HEK293 (cell line): ENCODE measurements around the gene LRRC23.

Experiments
- CTCF ChIA-PET: fragments of 350-600 bp; formaldehyde crosslinking; extraction: SDS; loops from one replicate; lab custom pipeline; 2021; ENCODE audit warnings: antibody characterized with exemption; lab: Yijun Ruan, JAX
- POLR2A ChIA-PET: fragments of 300-600 bp; formaldehyde crosslinking; extraction: SDS; loops from one replicate; lab custom pipeline; 2020; ENCODE audit warnings: antibody characterized with exemption, inconsistent platforms; lab: Yijun Ruan, JAX
- H3K27ac ChIP-seq: fragments of 200-500 bp; sonication (Bioruptor generic); 2 replicates; pipeline ENCODE4 v1.5.1; 2014; ENCODE audit warnings: low read depth, low read length, control low read depth, inconsistent platforms; ENCODE audit errors: extremely low read depth
- H3K36me3 ChIP-seq, 2 experiments: fragments of 200-500 bp in 1 of 2; sonication (Bioruptor generic) in 1 of 2; 1 replicate in 1 of 2; 2 replicates in 1 of 2; pipeline ENCODE4 v1.5.1; 2014 to 2017; ENCODE audit warnings: inconsistent platforms in 2 of 2, low read length in 2 of 2; ENCODE audit not compliant: control insufficient read depth in 2 of 2, insufficient read depth in 1 of 2
- H3K4me1 ChIP-seq: fragments of 200-500 bp; sonication (Bioruptor generic); 2 replicates; pipeline ENCODE4 v1.5.1; 2014; ENCODE audit warnings: mild to moderate bottlenecking, low read length, inconsistent platforms; ENCODE audit not compliant: control insufficient read depth, insufficient read depth
- H3K4me3 ChIP-seq: 2 replicates; pipeline ENCODE4 v1.5.1; 2011; ENCODE audit warnings: low read depth, mild to moderate bottlenecking, control low read depth, low read length, moderate library complexity
- H3K9me3 ChIP-seq: fragments of 200-500 bp; sonication (Bioruptor generic); 2 replicates; pipeline ENCODE4 v1.5.1; 2014; ENCODE audit warnings: low read depth, low read length, inconsistent platforms; ENCODE audit not compliant: control insufficient read depth, insufficient read depth
- GLIS1 ChIP-seq: fragments of 450-650 bp; formaldehyde crosslinking; IDR thresholded peaks from 2 replicates; pipeline ENCODE4 v1.5.1; 2016; ENCODE audit warnings: missing biosample characterization, missing genetic modification characterization
- KLF10 ChIP-seq: fragments of 450-650 bp; IDR thresholded peaks from 2 replicates; pipeline ENCODE4 v1.5.1; 2018; ENCODE audit warnings: missing biosample characterization, mild to moderate bottlenecking, missing genetic modification characterization
- PRDM1 ChIP-seq: fragments of 450-650 bp; formaldehyde crosslinking; IDR thresholded peaks from 2 replicates; pipeline ENCODE4; 2016; ENCODE audit warnings: missing biosample characterization, missing genetic modification characterization
- RBAK ChIP-seq: fragments of 450-650 bp; formaldehyde crosslinking; IDR thresholded peaks from 2 replicates; pipeline ENCODE4 v1.5.1; 2016; ENCODE audit warnings: missing biosample characterization, missing genetic modification characterization
- SP3 ChIP-seq: fragments of 450-650 bp; formaldehyde crosslinking; IDR thresholded peaks from 2 replicates; pipeline ENCODE4 v1.5.1; 2016; ENCODE audit warnings: missing biosample characterization, missing genetic modification characterization
- ZBTB17 ChIP-seq: fragments of 450-650 bp; formaldehyde crosslinking; IDR thresholded peaks from 2 replicates; pipeline ENCODE4 v1.5.1; 2016; ENCODE audit warnings: missing biosample characterization, missing genetic modification characterization
- ZBTB21 ChIP-seq: fragments of 450-650 bp; formaldehyde crosslinking; IDR thresholded peaks from 2 replicates; pipeline ENCODE4 v1.5.1; 2017; ENCODE audit warnings: missing biosample characterization, missing genetic modification characterization
- ZFHX2 ChIP-seq: fragments of 450-650 bp; formaldehyde crosslinking; conservative IDR thresholded peaks from 2 replicates; pipeline ENCODE4 v1.5.1; 2016; ENCODE audit warnings: missing biosample characterization, missing genetic modification characterization
- ZFP41 ChIP-seq: fragments of 450-650 bp; formaldehyde crosslinking; IDR thresholded peaks from 2 replicates; pipeline ENCODE4 v1.5.1; 2016; ENCODE audit warnings: missing biosample characterization, missing genetic modification characterization, borderline replicate concordance
- ZNF354C ChIP-seq: fragments of 450-650 bp; formaldehyde crosslinking; IDR thresholded peaks from 2 replicates; pipeline ENCODE4 v1.5.1; 2016; ENCODE audit warnings: missing biosample characterization, missing genetic modification characterization, low read depth, borderline replicate concordance
- ZNF510 ChIP-seq: fragments of 450-650 bp; formaldehyde crosslinking; IDR thresholded peaks from 2 replicates; pipeline ENCODE4 v1.5.1; 2018; ENCODE audit warnings: mild to moderate bottlenecking, missing genetic modification characterization, missing biosample characterization; ENCODE audit not compliant: insufficient replicate concordance
- ZNF558 ChIP-seq: fragments of 450-650 bp; formaldehyde crosslinking; IDR thresholded peaks from 2 replicates; pipeline ENCODE4 v1.5.1; 2016; ENCODE audit warnings: missing biosample characterization, missing genetic modification characterization
- ZNF560 ChIP-seq: fragments of 450-650 bp; formaldehyde crosslinking; IDR thresholded peaks from 2 replicates; pipeline ENCODE4 v1.5.1; 2017; ENCODE audit warnings: missing biosample characterization, missing genetic modification characterization, borderline replicate concordance
- ZNF623 ChIP-seq: fragments of 450-650 bp; formaldehyde crosslinking; IDR thresholded peaks from 2 replicates; pipeline ENCODE4 v1.5.1; 2016; ENCODE audit warnings: missing biosample characterization, missing genetic modification characterization
- ZNF707 ChIP-seq: fragments of 450-650 bp; formaldehyde crosslinking; IDR thresholded peaks from 2 replicates; pipeline ENCODE4 v1.5.1; 2016; ENCODE audit warnings: missing biosample characterization, missing genetic modification characterization
- ZNF768 ChIP-seq: fragments of 450-650 bp; formaldehyde crosslinking; IDR thresholded peaks from 2 replicates; pipeline ENCODE4 v1.5.1; 2018; ENCODE audit warnings: missing biosample characterization, mild to moderate bottlenecking, missing genetic modification characterization
- ZSCAN30 ChIP-seq: fragments of 450-650 bp; IDR thresholded peaks from 2 replicates; pipeline ENCODE4 v1.5.1; 2018; ENCODE audit warnings: missing biosample characterization, mild to moderate bottlenecking, missing genetic modification characterization, moderate library complexity
- TF ChIP-seq, protein P1 (sequence below): fragments of 450-650 bp; formaldehyde crosslinking; IDR thresholded peaks from 2 replicates; pipeline ENCODE4 v1.5.1; 2016; ENCODE audit warnings: missing biosample characterization, missing genetic modification characterization
- TF ChIP-seq, protein P2 (sequence below): fragments of 450-650 bp; formaldehyde crosslinking; IDR thresholded peaks from 2 replicates; pipeline ENCODE4 v1.5.1; 2016; ENCODE audit warnings: missing biosample characterization, missing genetic modification characterization
- TF ChIP-seq, protein P3 (sequence below): fragments of 450-650 bp; formaldehyde crosslinking; IDR thresholded peaks from 2 replicates; pipeline ENCODE4 v1.5.1; 2016; ENCODE audit warnings: missing biosample characterization, missing genetic modification characterization, borderline replicate concordance

The LRRC23 gene

GRCh38 chr12:6917491-6918231 lies 13.0 kb downstream of the LRRC23 start:
- H3K36me3 ChIP-seq = peaks cover 23 to 53% of the 10 kb centered on the region in 2 experiments
- ChIA-PET CTCF (interaction anchor here (0.5 to 1.1 kb wide), 5 partner anchors 8 to 197 kb away, joined by 3 to 4 read pairs (median 3); no protein-coding TSS in a partner anchor), POLR2A (interaction anchor here (0.9 to 1.2 kb wide), 4 partner anchors 7 to 45 kb away, joined by 3 to 4 read pairs (median 3); no protein-coding TSS in a partner anchor)
- no peaks in the 10 kb centered on the region for H3K9me3 ChIP-seq
- no peak for TF ChIP-seq ZBTB21
- no peak for TF ChIP-seq ZNF707 (tag by site-specific recombination)
- TF ChIP-seq ZNF354C = no peak
- no peak for TF ChIP-seq RBAK (tag by site-specific recombination)
- no peak for TF ChIP-seq ZNF768
- TF ChIP-seq ZNF623 (tag by site-specific recombination) = no peak
- no peak for TF ChIP-seq PRDM1 (tag by site-specific recombination)
- no peak for TF ChIP-seq ZFP41 (tag by site-specific recombination)
- no peak for TF ChIP-seq SP3
- TF ChIP-seq, protein P1, sequence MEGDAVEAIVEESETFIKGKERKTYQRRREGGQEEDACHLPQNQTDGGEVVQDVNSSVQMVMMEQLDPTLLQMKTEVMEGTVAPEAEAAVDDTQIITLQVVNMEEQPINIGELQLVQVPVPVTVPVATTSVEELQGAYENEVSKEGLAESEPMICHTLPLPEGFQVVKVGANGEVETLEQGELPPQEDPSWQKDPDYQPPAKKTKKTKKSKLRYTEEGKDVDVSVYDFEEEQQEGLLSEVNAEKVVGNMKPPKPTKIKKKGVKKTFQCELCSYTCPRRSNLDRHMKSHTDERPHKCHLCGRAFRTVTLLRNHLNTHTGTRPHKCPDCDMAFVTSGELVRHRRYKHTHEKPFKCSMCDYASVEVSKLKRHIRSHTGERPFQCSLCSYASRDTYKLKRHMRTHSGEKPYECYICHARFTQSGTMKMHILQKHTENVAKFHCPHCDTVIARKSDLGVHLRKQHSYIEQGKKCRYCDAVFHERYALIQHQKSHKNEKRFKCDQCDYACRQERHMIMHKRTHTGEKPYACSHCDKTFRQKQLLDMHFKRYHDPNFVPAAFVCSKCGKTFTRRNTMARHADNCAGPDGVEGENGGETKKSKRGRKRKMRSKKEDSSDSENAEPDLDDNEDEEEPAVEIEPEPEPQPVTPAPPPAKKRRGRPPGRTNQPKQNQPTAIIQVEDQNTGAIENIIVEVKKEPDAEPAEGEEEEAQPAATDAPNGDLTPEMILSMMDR (tag by site-specific recombination) = no peak
- TF ChIP-seq ZNF510 (tag by site-specific recombination) = no peak
- TF ChIP-seq, protein P2, sequence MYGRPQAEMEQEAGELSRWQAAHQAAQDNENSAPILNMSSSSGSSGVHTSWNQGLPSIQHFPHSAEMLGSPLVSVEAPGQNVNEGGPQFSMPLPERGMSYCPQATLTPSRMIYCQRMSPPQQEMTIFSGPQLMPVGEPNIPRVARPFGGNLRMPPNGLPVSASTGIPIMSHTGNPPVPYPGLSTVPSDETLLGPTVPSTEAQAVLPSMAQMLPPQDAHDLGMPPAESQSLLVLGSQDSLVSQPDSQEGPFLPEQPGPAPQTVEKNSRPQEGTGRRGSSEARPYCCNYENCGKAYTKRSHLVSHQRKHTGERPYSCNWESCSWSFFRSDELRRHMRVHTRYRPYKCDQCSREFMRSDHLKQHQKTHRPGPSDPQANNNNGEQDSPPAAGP (tag by site-specific recombination) = no peak
- no peak for TF ChIP-seq ZSCAN30 (tag by site-specific recombination)
- no peak for TF ChIP-seq ZFHX2 (tag by site-specific recombination)
- TF ChIP-seq ZBTB17 (tag by site-specific recombination) = no peak
- no peak for TF ChIP-seq ZNF558 (tag by site-specific recombination)
- TF ChIP-seq, protein P3, sequence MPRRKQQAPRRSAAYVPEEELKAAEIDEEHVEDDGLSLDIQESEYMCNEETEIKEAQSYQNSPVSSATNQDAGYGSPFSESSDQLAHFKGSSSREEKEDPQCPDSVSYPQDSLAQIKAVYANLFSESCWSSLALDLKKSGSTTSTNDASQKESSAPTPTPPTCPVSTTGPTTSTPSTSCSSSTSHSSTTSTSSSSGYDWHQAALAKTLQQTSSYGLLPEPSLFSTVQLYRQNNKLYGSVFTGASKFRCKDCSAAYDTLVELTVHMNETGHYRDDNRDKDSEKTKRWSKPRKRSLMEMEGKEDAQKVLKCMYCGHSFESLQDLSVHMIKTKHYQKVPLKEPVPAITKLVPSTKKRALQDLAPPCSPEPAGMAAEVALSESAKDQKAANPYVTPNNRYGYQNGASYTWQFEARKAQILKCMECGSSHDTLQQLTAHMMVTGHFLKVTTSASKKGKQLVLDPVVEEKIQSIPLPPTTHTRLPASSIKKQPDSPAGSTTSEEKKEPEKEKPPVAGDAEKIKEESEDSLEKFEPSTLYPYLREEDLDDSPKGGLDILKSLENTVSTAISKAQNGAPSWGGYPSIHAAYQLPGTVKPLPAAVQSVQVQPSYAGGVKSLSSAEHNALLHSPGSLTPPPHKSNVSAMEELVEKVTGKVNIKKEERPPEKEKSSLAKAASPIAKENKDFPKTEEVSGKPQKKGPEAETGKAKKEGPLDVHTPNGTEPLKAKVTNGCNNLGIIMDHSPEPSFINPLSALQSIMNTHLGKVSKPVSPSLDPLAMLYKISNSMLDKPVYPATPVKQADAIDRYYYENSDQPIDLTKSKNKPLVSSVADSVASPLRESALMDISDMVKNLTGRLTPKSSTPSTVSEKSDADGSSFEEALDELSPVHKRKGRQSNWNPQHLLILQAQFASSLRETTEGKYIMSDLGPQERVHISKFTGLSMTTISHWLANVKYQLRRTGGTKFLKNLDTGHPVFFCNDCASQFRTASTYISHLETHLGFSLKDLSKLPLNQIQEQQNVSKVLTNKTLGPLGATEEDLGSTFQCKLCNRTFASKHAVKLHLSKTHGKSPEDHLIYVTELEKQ = no peak
- no peak for TF ChIP-seq ZNF560
- H3K4me1 ChIP-seq = peaks cover 7% of the 10 kb centered on the region
- H3K4me3 ChIP-seq = no peak overlapping the region
- no peak overlapping the region for H3K27ac ChIP-seq

GRCh38 chr12:6919588-6919987 lies 15.0 kb downstream of the LRRC23 start:
- Histone ChIP-seq H3K27ac (0 out of 2 replicates have a peak overlapping the region, but pooled peaks have one; percentile 11), H3K4me1 (peaks cover 6% of the 10 kb centered on the region), H3K4me3 (no peak overlapping the region), H3K36me3 (peaks cover 23 to 67% of the 10 kb centered on the region in 2 experiments), H3K9me3 (no peaks in the 10 kb centered on the region)
- ChIA-PET POLR2A (interaction anchor here (0.9 kb wide), 1 partner anchor 18 kb away, joined by 4 read pairs; no protein-coding TSS in a partner anchor), CTCF (interaction anchor here (0.6 to 1.5 kb wide), 7 partner anchors 19 to 1138 kb away, joined by 3 to 7 read pairs (median 4); partner anchors contain the start of gene PTPN6)
- TF ChIP-seq GLIS1 = peak; percentile 50
- no peak for TF ChIP-seq KLF10 (tag by site-specific recombination)
